ENCODE results near the gene RARRES2.
"Not testable (repeated sequence)": the region's sequence is repeated elsewhere in the genome, so short reads cannot be mapped to it uniquely, and the experiment has no call there.

Gene RARRES2

GRCh38 chr7:150288816-150289215, 52.6 kb downstream of the RARRES2 start:
- DNase-seq (ENCODE audit: low read depth in 2 of 2) = not testable (repeated sequence)

Measured in stimulated activated CD8-positive, alpha-beta memory T cell treated with anti-CD3 and anti-CD28 coated beads, Interleukin-15, amount 100 ng/mL, for 48 hours (primary cell).